ENCODE measurements around the gene RBM15. TPM values are rescaled to one million over a fixed set of nuclear protein-coding genes. Genes with fewer than 3 reads are reported as not detected.
A peak's percentile ranks its signal among the peaks of the same experiment; 100 is the strongest.

RBM15 gene
- total and polyA plus RNA-seq, 2 of the 13 experiments (the other 11 are each of a cell fraction or from before 2014, with no cell fraction given), result 13.5 to 36.4 TPM

GRCh38 chr1:110338309-110338885 is 780 bp upstream of the RBM15 start (continued):
- TF ChIP-seq ATF1 (CRISPR knock-in tag; IDR thresholded peaks at IDR 0.05), result no peak
- peak; percentile 87 for TF ChIP-seq SALL1 (CRISPR knock-in tag; IDR thresholded peaks at IDR 0.05)
- TF ChIP-seq SNAPC5 (CRISPR knock-in tag; IDR thresholded peaks at IDR 0.05; ENCODE audit: borderline replicate concordance), result peak; percentile 79; the same call in 1 of the 2 replicates
- no peak for TF ChIP-seq ELK4 (CRISPR knock-in tag; IDR thresholded peaks at IDR 0.05; ENCODE audit: borderline replicate concordance)
- TF ChIP-seq GZF1 (CRISPR knock-in tag; IDR thresholded peaks at IDR 0.05), result no peak; the same call in 1 of the 2 replicates
- TF ChIP-seq, protein P1, sequence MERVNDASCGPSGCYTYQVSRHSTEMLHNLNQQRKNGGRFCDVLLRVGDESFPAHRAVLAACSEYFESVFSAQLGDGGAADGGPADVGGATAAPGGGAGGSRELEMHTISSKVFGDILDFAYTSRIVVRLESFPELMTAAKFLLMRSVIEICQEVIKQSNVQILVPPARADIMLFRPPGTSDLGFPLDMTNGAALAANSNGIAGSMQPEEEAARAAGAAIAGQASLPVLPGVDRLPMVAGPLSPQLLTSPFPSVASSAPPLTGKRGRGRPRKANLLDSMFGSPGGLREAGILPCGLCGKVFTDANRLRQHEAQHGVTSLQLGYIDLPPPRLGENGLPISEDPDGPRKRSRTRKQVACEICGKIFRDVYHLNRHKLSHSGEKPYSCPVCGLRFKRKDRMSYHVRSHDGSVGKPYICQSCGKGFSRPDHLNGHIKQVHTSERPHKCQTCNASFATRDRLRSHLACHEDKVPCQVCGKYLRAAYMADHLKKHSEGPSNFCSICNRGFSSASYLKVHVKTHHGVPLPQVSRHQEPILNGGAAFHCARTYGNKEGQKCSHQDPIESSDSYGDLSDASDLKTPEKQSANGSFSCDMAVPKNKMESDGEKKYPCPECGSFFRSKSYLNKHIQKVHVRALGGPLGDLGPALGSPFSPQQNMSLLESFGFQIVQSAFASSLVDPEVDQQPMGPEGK (CRISPR knock-in tag; IDR thresholded peaks at IDR 0.05), result peak; percentile 94
- no peak for TF ChIP-seq AKAP8 (CRISPR knock-in tag; IDR thresholded peaks at IDR 0.05)
- TF ChIP-seq ADNP (CRISPR knock-in tag; IDR thresholded peaks at IDR 0.05), result no peak
- no peak for TF ChIP-seq JARID2 (CRISPR knock-in tag; IDR thresholded peaks at IDR 0.05; ENCODE audit: insufficient replicate concordance)
- TF ChIP-seq ELF3 (CRISPR knock-in tag; IDR thresholded peaks at IDR 0.05), result peak; percentile 12; the same call in 1 of the 2 replicates
- TF ChIP-seq ZNF354B (CRISPR knock-in tag; IDR thresholded peaks at IDR 0.05), result peak; percentile 84; the same call in 1 of the 2 replicates
- 0 out of 2 replicates have a peak, but pooled peaks have one; percentile 38 for TF ChIP-seq ISL2 (CRISPR knock-in tag; IDR thresholded peaks at IDR 0.05)
- peak; percentile 93 for TF ChIP-seq ZNF501 (CRISPR knock-in tag; IDR thresholded peaks at IDR 0.05)
- peak; percentile 84 for TF ChIP-seq GABPB1 (CRISPR knock-in tag; IDR thresholded peaks at IDR 0.05)
- TF ChIP-seq, protein P2, sequence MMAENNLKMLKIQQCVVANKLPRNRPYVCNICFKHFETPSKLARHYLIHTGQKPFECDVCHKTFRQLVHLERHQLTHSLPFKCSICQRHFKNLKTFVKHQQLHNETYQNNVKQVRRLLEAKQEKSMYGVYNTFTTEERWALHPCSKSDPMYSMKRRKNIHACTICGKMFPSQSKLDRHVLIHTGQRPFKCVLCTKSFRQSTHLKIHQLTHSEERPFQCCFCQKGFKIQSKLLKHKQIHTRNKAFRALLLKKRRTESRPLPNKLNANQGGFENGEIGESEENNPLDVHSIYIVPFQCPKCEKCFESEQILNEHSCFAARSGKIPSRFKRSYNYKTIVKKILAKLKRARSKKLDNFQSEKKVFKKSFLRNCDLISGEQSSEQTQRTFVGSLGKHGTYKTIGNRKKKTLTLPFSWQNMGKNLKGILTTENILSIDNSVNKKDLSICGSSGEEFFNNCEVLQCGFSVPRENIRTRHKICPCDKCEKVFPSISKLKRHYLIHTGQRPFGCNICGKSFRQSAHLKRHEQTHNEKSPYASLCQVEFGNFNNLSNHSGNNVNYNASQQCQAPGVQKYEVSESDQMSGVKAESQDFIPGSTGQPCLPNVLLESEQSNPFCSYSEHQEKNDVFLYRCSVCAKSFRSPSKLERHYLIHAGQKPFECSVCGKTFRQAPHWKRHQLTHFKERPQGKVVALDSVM (CRISPR knock-in tag; IDR thresholded peaks at IDR 0.05), result no peak
- TF ChIP-seq, protein P3, sequence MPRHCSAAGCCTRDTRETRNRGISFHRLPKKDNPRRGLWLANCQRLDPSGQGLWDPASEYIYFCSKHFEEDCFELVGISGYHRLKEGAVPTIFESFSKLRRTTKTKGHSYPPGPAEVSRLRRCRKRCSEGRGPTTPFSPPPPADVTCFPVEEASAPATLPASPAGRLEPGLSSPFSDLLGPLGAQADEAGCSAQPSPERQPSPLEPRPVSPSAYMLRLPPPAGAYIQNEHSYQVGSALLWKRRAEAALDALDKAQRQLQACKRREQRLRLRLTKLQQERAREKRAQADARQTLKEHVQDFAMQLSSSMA (CRISPR knock-in tag; IDR thresholded peaks at IDR 0.05), result no peak
- TF ChIP-seq ZNF792 (CRISPR knock-in tag; IDR thresholded peaks at IDR 0.05), result peak; percentile 37; the same call in 1 of the 2 replicates
- TF ChIP-seq CCDC6 (CRISPR knock-in tag; IDR thresholded peaks at IDR 0.05), result no peak; the same call in none of the 2 replicates
- no peak for TF ChIP-seq SIN3B (IDR thresholded peaks at IDR 0.05; ENCODE audit: low read length)
- peak; percentile 76 for TF ChIP-seq TAF1 (CRISPR knock-in tag; IDR thresholded peaks at IDR 0.05)
- TF ChIP-seq ZNF251 (CRISPR knock-in tag; IDR thresholded peaks at IDR 0.05), result no peak
- peak; percentile 8; the same call in 1 of the 2 replicates for TF ChIP-seq SOX5 (CRISPR knock-in tag; IDR thresholded peaks at IDR 0.05; ENCODE audit: borderline replicate concordance)
- TF ChIP-seq SP4 (CRISPR knock-in tag; IDR thresholded peaks at IDR 0.05), result no peak; the same call in 1 of the 2 replicates

Measured in HepG2 (cell line).